Tibial artery (tissue), 4 donors: ENCODE data around the gene CACNG4.
"Not testable (repeated sequence)": the region's sequence is repeated elsewhere in the genome, so short reads cannot be mapped to it uniquely, and the experiment has no call there.

Source experiments
- DNase-seq, 2 donors: peaks; one replicate each; pipeline ENCODE4 v3.0.0-alpha.2; 2019
- H3K27ac ChIP-seq, 2 donors: fragments of 200-600 bp; sonication (generic) in 1 of 2; 1 replicate in 1 of 2; 2 replicates in 1 of 2; pipeline ENCODE4 v1.5.1; 2018 to 2019; ENCODE audit warnings: mild to moderate bottlenecking in 1 of 2
- H3K27me3 ChIP-seq, 2 donors: fragments of 200-600 bp; sonication (generic) in 1 of 2; one replicate each; pipeline versions ENCODE4 v1.5.1 to v1.6.0; 2016 to 2019
- H3K36me3 ChIP-seq, 3 donors: fragments of 200-600 bp; sonication (generic) in 2 of 3; one replicate each; pipeline ENCODE4 v1.5.1; 2016 to 2019; ENCODE audit warnings: mild to moderate bottlenecking in 2 of 3
- H3K4me1 ChIP-seq, 4 donors: fragments of 200-600 bp; sonication (generic) in 2 of 4; 1 replicate in 3 of 4; 2 replicates in 1 of 4; pipeline ENCODE4 v1.5.1; 2016 to 2019
- H3K4me3 ChIP-seq, 2 donors: fragments of 200-600 bp; sonication (generic) in 1 of 2; 1 replicate in 1 of 2; 2 replicates in 1 of 2; pipeline ENCODE4 v1.5.1; 2018 to 2019; ENCODE audit warnings: mild to moderate bottlenecking in 2 of 2
- H3K9me3 ChIP-seq, 3 donors: fragments of 200-600 bp; sonication (generic) in 1 of 3; one replicate each; pipeline ENCODE4 v1.5.1; 2016 to 2019
- intact Hi-C: fragments of 100-400 bp; cut with DNase I; formaldehyde crosslinking; loops from one replicate; pipeline ENCODE4 v1.15.0; 2023; ENCODE audit warnings: low total_unique reads
- TF ChIP-seq, protein P1 (sequence below), 2 experiments: fragments of 200-600 bp in 1 of 2; fragments of 450-650 bp in 1 of 2; IDR thresholded peaks; one replicate each; pipeline ENCODE4 v1.5.1; 2017 to 2019; ENCODE audit warnings: antibody characterized with exemption in 2 of 2, mild to moderate bottlenecking in 1 of 2, moderate library complexity in 1 of 2

CACNG4 gene

DNA sequence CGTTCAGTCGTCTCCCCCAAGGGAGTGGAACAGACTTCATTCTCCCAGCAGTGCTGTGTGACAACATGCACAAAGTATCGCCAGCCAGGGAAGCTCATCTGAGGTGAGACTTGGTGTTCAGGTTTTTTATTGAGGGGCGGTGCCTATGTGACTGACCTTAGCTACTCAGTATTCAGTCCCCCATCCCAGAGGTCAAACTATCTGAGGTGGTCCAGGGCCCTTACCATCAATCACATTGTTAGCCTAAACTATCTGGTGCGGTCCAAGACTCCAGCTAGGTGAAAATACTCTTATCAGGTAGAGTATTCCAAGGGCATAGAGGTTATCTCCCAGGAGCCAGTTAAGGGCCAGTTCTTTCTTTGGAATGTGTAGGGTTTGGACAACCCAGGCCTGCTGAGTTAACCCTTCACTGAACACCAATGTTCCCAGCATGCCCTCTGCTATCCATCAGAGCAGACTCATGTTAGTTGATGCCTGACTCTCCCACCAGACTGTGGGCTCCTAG lies 74.4 kb downstream of the CACNG4 start:
- Histone ChIP-seq H3K4me1 (no peaks in the 10 kb centered on the region), H3K27me3 (peaks cover 0 to 4% of the 10 kb centered on the region in 2 donors), H3K27ac (no peak overlapping the region), H3K36me3 (no peaks in the 10 kb centered on the region), H3K4me3 (no peak overlapping the region), H3K9me3 (no peaks in the 10 kb centered on the region)
- intact Hi-C loops = no loop called here
- DNase-seq = no peak
- TF ChIP-seq, protein P1, sequence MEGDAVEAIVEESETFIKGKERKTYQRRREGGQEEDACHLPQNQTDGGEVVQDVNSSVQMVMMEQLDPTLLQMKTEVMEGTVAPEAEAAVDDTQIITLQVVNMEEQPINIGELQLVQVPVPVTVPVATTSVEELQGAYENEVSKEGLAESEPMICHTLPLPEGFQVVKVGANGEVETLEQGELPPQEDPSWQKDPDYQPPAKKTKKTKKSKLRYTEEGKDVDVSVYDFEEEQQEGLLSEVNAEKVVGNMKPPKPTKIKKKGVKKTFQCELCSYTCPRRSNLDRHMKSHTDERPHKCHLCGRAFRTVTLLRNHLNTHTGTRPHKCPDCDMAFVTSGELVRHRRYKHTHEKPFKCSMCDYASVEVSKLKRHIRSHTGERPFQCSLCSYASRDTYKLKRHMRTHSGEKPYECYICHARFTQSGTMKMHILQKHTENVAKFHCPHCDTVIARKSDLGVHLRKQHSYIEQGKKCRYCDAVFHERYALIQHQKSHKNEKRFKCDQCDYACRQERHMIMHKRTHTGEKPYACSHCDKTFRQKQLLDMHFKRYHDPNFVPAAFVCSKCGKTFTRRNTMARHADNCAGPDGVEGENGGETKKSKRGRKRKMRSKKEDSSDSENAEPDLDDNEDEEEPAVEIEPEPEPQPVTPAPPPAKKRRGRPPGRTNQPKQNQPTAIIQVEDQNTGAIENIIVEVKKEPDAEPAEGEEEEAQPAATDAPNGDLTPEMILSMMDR (IDR thresholded peaks at IDR 0.05) = no peak

DNA sequence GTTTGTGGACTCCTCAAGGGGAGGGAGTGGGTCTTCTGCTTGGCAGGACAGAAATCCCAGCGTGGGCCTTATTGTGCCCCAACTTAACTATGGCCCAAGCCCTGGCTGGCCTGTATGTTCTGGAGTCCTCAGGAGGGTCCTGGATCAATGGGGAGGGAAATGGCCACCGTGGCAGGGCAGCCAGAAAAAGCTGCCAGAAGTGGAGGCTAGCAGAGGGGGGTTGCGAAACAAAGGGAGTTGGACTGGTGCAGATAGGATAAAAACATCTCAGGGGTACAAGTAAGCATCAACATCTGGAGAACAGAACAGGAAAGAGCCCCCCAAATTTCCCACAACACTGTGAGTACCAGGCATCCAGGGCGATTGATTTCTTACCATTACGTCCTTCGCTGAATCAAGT lies 76.1 kb downstream of the CACNG4 start:
- peaks cover 0 to 4% of the 10 kb centered on the region in 2 donors for H3K27me3 ChIP-seq
- TF ChIP-seq, protein P1 (IDR thresholded peaks at IDR 0.05) = no peak
- H3K36me3 ChIP-seq = no peaks in the 10 kb centered on the region
- H3K4me3 ChIP-seq = no peak overlapping the region
- DNase-seq = no peak
- no peak overlapping the region for H3K27ac ChIP-seq
- H3K9me3 ChIP-seq = no peaks in the 10 kb centered on the region
- intact Hi-C loops = no loop called here
- no peaks in the 10 kb centered on the region for H3K4me1 ChIP-seq

DNA sequence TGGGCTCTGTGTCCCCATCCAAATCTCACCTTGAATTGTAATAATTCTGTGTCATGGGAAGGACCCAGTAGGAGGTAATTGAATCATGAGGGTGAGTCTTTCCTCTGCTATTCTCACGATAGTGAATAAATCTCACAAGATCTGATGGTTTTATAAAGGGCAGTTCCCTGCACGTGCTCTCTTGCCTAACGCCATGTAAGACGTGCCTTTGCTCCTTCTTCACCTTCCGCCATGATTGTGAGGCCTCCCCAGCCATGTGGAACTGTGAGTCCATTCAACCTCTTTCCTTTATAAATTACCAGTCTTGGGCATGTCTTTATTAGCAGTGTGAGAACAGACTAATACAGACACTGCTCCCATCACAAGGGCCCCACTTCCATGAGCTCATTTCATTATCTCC lies 76.6 kb downstream of the CACNG4 start:
- H3K9me3 ChIP-seq, DNase-seq, H3K4me1 ChIP-seq, H3K4me3 ChIP-seq, H3K36me3 ChIP-seq, H3K27me3 ChIP-seq, H3K27ac ChIP-seq, intact Hi-C loops: not testable (repeated sequence)

DNA sequence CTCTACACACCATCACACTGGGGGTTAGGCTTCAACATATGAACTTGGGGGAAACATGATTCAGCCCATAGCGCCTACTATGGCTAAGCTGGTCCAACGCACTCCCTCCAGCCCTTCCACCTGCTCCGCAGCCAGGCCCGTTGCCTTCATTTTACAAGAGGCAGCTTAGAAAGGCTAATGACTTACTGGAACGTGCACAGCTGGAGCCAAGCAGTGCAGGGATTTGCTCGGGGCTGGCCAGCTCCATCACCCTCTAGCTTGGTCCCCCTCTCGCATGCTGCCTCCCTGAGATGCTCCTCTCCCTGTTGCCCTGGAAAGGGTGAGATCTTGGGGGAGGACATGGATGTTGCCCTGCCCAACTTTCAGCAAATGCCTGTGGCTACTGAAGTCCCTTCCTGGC lies 77.0 kb downstream of the CACNG4 start:
- Histone ChIP-seq H3K4me3 (no peak overlapping the region), H3K9me3 (no peaks in the 10 kb centered on the region), H3K4me1 (no peaks in the 10 kb centered on the region), H3K36me3 (no peaks in the 10 kb centered on the region), H3K27ac (no peak overlapping the region), H3K27me3 (peaks cover 0 to 4% of the 10 kb centered on the region in 2 donors)
- TF ChIP-seq, protein P1 (IDR thresholded peaks at IDR 0.05) = no peak
- intact Hi-C loops = no loop called here
- DNase-seq = no peak

DNA sequence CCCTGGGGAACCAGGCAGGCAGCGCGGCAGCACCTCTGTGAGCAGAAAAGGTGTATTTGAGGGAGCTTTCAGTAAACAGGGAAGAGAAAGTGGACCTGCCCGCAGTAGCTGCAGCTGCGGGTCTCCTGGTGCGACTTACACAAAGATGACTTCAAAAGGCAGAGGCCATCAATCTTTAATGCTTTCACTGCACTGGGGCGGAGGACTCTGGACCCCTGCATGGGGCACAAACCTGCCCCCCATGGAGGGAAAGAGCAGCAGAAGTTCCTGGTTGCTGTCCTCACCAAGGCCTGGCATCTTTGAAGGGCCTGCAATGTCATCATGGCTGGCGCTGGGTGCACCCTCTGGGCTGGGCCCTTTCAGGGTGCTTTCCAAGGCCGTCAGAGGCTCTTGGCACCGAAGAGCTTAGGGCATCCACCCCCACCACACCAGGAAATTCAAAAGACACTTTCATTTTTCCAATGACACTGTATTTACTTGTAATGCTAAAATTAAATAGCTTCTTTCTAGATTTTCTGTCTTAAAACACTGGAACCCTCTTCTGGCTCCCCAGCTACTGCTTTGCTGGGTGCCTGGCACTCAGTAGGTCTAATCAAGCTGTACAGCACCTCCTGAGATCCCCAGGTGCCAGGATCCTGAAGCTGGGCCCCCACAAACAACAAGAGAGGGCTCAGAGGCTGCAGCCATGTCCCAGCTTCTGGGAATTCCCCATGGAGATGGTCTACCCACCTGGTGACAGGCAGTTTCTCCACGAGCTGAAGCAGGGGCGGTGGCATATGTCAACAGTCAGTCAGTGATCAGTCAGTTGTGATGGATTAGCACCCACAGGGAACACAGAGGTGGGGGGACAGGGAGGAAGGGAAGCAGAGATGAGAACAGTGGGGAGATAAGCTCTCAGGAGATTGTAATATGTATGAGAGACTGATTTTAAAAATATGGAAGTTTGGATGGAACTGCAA lies 77.7 kb downstream of the CACNG4 start:
- peaks cover 0 to 4% of the 10 kb centered on the region in 2 donors for H3K27me3 ChIP-seq
- no peaks in the 10 kb centered on the region for H3K4me1 ChIP-seq
- no peak overlapping the region for H3K4me3 ChIP-seq
- no peaks in the 10 kb centered on the region for H3K36me3 ChIP-seq
- DNase-seq = no peak
- TF ChIP-seq, protein P1 (IDR thresholded peaks at IDR 0.05) = no peak
- intact Hi-C loops = no loop called here
- peaks cover 0 to under 1% (median 0%) of the 10 kb centered on the region in 3 donors for H3K9me3 ChIP-seq
- no peak overlapping the region for H3K27ac ChIP-seq

DNA sequence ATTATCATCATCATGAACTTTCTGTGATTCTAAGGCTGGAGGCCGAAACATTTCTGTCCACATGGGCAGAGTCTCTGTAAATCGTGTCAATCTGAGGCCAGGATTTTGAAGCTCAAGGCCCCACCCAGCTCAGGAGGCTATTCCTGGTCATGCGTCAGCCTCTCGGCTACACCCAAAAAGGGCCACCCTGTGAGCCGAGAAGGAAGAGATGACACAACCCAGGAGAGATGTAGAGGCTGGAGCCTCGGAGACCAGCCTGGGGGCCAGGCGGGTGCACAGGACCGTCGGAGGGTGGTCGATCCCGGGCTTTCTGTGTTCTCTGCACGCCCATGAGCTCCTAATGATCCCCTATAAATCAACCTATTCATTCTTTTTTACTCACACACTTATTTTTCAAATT lies 78.8 kb downstream of the CACNG4 start:
- Histone ChIP-seq H3K4me3 (no peak overlapping the region), H3K36me3 (no peaks in the 10 kb centered on the region), H3K27me3 (peaks cover 0 to 4% of the 10 kb centered on the region in 2 donors), H3K27ac (no peak overlapping the region), H3K4me1 (no peaks in the 10 kb centered on the region), H3K9me3 (peaks cover 0 to 8% (median 0%) of the 10 kb centered on the region in 3 donors)
- intact Hi-C loops = no loop called here
- no peak for DNase-seq
- TF ChIP-seq, protein P1 (IDR thresholded peaks at IDR 0.05) = no peak
